Cardiac muscle cell (in vitro differentiated cells and primary cell): ENCODE measurements around the gene DOCK10. TPM values are rescaled to one million over a fixed set of nuclear protein-coding genes. Genes with fewer than 3 reads are reported as not detected.

ENCODE experiments used
- DNase-seq, 2 donors: peaks; one replicate each; pipeline versions ENCODE4 v3.0.0 to v3.0.0-alpha.2; 2010 to 2017; ENCODE audit warnings: low read depth in 1 of 2, low spot score in 1 of 2
- H3K27ac ChIP-seq: fragments of 200-600 bp; sonication (generic); 2 replicates; pipeline ENCODE4 v1.5.1; 2016
- H3K27me3 ChIP-seq: fragments of 200-600 bp; sonication (generic); 2 replicates; pipeline ENCODE4 v1.6.0; 2016; ENCODE audit warnings: control low read depth
- H3K36me3 ChIP-seq: fragments of 200-600 bp; sonication (generic); 2 replicates; pipeline ENCODE4 v1.5.1; 2016; ENCODE audit warnings: control low read depth
- H3K4me1 ChIP-seq: fragments of 200-600 bp; sonication (generic); 2 replicates; pipeline ENCODE4 v1.8.1; 2017; ENCODE audit warnings: low read depth, mild to moderate bottlenecking, mixed run types
- H3K4me3 ChIP-seq: fragments of 200-600 bp; sonication (generic); 2 replicates; pipeline ENCODE4 v1.5.1; 2016; ENCODE audit warnings: mild to moderate bottlenecking
- H3K9me3 ChIP-seq: fragments of 200-600 bp; sonication (generic); 2 replicates; pipeline ENCODE4 v1.5.1; 2017; ENCODE audit warnings: low read depth, mild to moderate bottlenecking, control low read depth
- CTCF ChIP-seq: IDR thresholded peaks from 2 replicates; pipeline ENCODE4 v1.5.1; 2012; ENCODE audit warnings: low read depth, mild to moderate bottlenecking, low read length
- polyA plus RNA-seq: library from polyadenylated mRNA; unstranded; fragments of >200 nt; fragmentation: Nextera tagmentation; extraction: Ambion mirVana; gene quantifications from 2 replicates; pipeline ENCODE4 v1.2.1, GENCODE V29; 2016
- total RNA-seq: library from RNA; depleted of rRNA; stranded (reverse); fragments of >200 nt; gene quantifications from 2 replicates; pipeline ENCODE4 v1.2.3, GENCODE V29; 2016

DOCK10 gene
- total and polyA plus RNA-seq, 2 experiments from 2014 or later = not detected

GRCh38 chr2:224915136-224915535 is 127.1 kb downstream of the DOCK10 start:
- H3K4me1 ChIP-seq = peaks cover 4% of the 10 kb centered on the region
- no peaks in the 10 kb centered on the region for H3K9me3 ChIP-seq
- no peak overlapping the region for H3K4me3 ChIP-seq
- TF ChIP-seq CTCF = no peak
- H3K36me3 ChIP-seq = no peaks in the 10 kb centered on the region
- H3K27me3 ChIP-seq = no peaks in the 10 kb centered on the region
- DNase-seq = no peak
- no peak overlapping the region for H3K27ac ChIP-seq

GRCh38 chr2:224910574-224910925 is 131.7 kb downstream of the DOCK10 start:
- no peak overlapping the region for H3K4me3 ChIP-seq
- H3K27me3 ChIP-seq = no peaks in the 10 kb centered on the region
- H3K4me1 ChIP-seq = peaks cover 4% of the 10 kb centered on the region
- H3K36me3 ChIP-seq = no peaks in the 10 kb centered on the region
- DNase-seq = peak in 1 of 2 donors; percentile 25
- H3K27ac ChIP-seq = no peak overlapping the region
- no peaks in the 10 kb centered on the region for H3K9me3 ChIP-seq
- no peak for TF ChIP-seq CTCF

GRCh38 chr2:224909885-224910573 is 132.2 kb downstream of the DOCK10 start:
- Histone ChIP-seq H3K4me3 (no peak overlapping the region), H3K4me1 (peaks cover 4% of the 10 kb centered on the region), H3K9me3 (no peaks in the 10 kb centered on the region), H3K27ac (no peak overlapping the region), H3K36me3 (no peaks in the 10 kb centered on the region), H3K27me3 (no peaks in the 10 kb centered on the region)
- no peak for TF ChIP-seq CTCF
- peak in 1 of 2 donors; percentile 91 for DNase-seq

GRCh38 chr2:224908818-224909217 is 133.4 kb downstream of the DOCK10 start:
- Histone ChIP-seq H3K27ac (no peak overlapping the region), H3K4me1 (peaks cover 4% of the 10 kb centered on the region)
- no peak for TF ChIP-seq CTCF

GRCh38 chr2:224904381-224904780 is 137.9 kb downstream of the DOCK10 start:
- no peak for TF ChIP-seq CTCF
- DNase-seq = peak in 1 of 2 donors; percentile 28
- Histone ChIP-seq H3K9me3 (no peaks in the 10 kb centered on the region), H3K36me3 (no peaks in the 10 kb centered on the region), H3K27me3 (no peaks in the 10 kb centered on the region), H3K4me3 (no peak overlapping the region), H3K4me1 (no peaks in the 10 kb centered on the region), H3K27ac (no peak overlapping the region)

More at GRCh38 chr2:224908818-224909217, 133.4 kb downstream of the DOCK10 start:
- H3K4me3 ChIP-seq = no peak overlapping the region
- no peaks in the 10 kb centered on the region for H3K36me3 ChIP-seq
- DNase-seq = no peak
- no peaks in the 10 kb centered on the region for H3K9me3 ChIP-seq
- H3K27me3 ChIP-seq = no peaks in the 10 kb centered on the region

- no peak for TF ChIP-seq CTCF
- Histone ChIP-seq H3K9me3 (no peaks in the 10 kb centered on the region), H3K4me1 (no peaks in the 10 kb centered on the region), H3K27ac (no peak overlapping the region), H3K27me3 (no peaks in the 10 kb centered on the region), H3K4me3 (no peak overlapping the region), H3K36me3 (no peaks in the 10 kb centered on the region)
- DNase-seq = no peak
These were observed 138.6 kb downstream of the DOCK10 start for GRCh38 chr2:224903621-224904020.
